Hepatocyte (in vitro differentiated cells): ENCODE measurements around the gene PSMA7. TPM values are rescaled to one million over a fixed set of nuclear protein-coding genes. Genes with fewer than 3 reads are reported as not detected.

Experiments
- DNase-seq: peaks from one replicate; pipeline ENCODE4 v3.0.0-alpha.2; 2016; ENCODE audit warnings: low spot score
- H2AFZ ChIP-seq: fragments of 200-600 bp; sonication (generic); 2 replicates; pipeline ENCODE4 v1.6.0; 2016; ENCODE audit warnings: antibody characterized with exemption, mild to moderate bottlenecking
- H3K27ac ChIP-seq: fragments of 200-600 bp; sonication (generic); 2 replicates; pipeline ENCODE4 v1.5.1; 2016; ENCODE audit warnings: mild to moderate bottlenecking
- H3K27me3 ChIP-seq: fragments of 200-600 bp; sonication (generic); 2 replicates; pipeline ENCODE4 v1.6.1; 2016
- H3K36me3 ChIP-seq: fragments of 200-600 bp; sonication (generic); replicated peaks from 2 replicates; pipeline ENCODE4 v1.5.1; 2016; ENCODE audit warnings: low read depth; ENCODE audit not compliant: insufficient read depth
- H3K4me1 ChIP-seq: fragments of 200-600 bp; sonication (generic); 2 replicates; pipeline ENCODE4 v1.5.1; 2016; ENCODE audit warnings: mild to moderate bottlenecking, moderate library complexity; ENCODE audit not compliant: insufficient read depth
- H3K4me2 ChIP-seq: fragments of 200-600 bp; sonication (generic); 2 replicates; pipeline ENCODE4 v1.6.0; 2016
- H3K4me3 ChIP-seq: fragments of 200-600 bp; sonication (generic); 2 replicates; pipeline ENCODE4 v1.5.1; 2016; ENCODE audit warnings: mild to moderate bottlenecking
- H3K79me2 ChIP-seq: fragments of 200-600 bp; sonication (generic); 2 replicates; pipeline ENCODE4 v1.6.0; 2017; ENCODE audit warnings: mild to moderate bottlenecking
- H3K9me2 ChIP-seq: fragments of 200-600 bp; sonication (generic); replicated peaks from 2 replicates; pipeline ENCODE4 v1.6.0; 2017; ENCODE audit warnings: mild to moderate bottlenecking; ENCODE audit not compliant: insufficient read depth
- H3K9me3 ChIP-seq: fragments of 200-600 bp; sonication (generic); 2 replicates; pipeline ENCODE4 v1.5.1; 2016; ENCODE audit warnings: low read depth, mild to moderate bottlenecking
- H4K20me1 ChIP-seq: fragments of 200-600 bp; sonication (generic); 2 replicates; pipeline ENCODE4 v1.6.0; 2016; ENCODE audit warnings: mild to moderate bottlenecking; ENCODE audit not compliant: insufficient read depth, poor library complexity, severe bottlenecking
- EZH2 ChIP-seq: fragments of 200-600 bp; sonication (generic); IDR thresholded peaks from 2 replicates; pipeline ENCODE4 v1.6.1; 2016; ENCODE audit warnings: antibody characterized with exemption, mild to moderate bottlenecking, borderline replicate concordance
- EZH2phosphoT487 ChIP-seq: fragments of 200-600 bp; sonication (generic); IDR thresholded peaks from one replicate; pipeline ENCODE4 v1.6.1; 2018; ENCODE audit warnings: antibody characterized with exemption, mild to moderate bottlenecking, low read depth, moderate library complexity; ENCODE audit not compliant: unreplicated experiment, severe bottlenecking
- WGBS: methylation state at CpG from one replicate; pipeline ENCODE4 v1.1.6; 2016; ENCODE audit warnings: low lambda C conversion rate; ENCODE audit errors: missing lambda C conversion rate; 5-methylcytosine and 5-hydroxymethylcytosine counted together
- polyA plus RNA-seq: library from polyadenylated mRNA; unstranded; fragments of >200 nt; fragmentation: Nextera tagmentation; extraction: Ambion mirVana; gene quantifications from 2 replicates; pipeline ENCODE4 v1.2.1, GENCODE V29; 2016
- total RNA-seq: library from RNA; depleted of rRNA; stranded (reverse); fragments of >200 nt; gene quantifications from 2 replicates; pipeline ENCODE4 v1.2.3, GENCODE V29; 2014
- TF ChIP-seq, protein P1 (sequence below): fragments of 200-600 bp; sonication (generic); IDR thresholded peaks from 2 replicates; pipeline ENCODE4 v1.5.1; 2016; ENCODE audit warnings: antibody characterized with exemption, mild to moderate bottlenecking; ENCODE audit not compliant: poor library complexity

The PSMA7 gene
- 270 and 277 TPM in 2 replicates for total RNA-seq
- polyA plus RNA-seq = 408 and 450 TPM in 2 replicates

DNA sequence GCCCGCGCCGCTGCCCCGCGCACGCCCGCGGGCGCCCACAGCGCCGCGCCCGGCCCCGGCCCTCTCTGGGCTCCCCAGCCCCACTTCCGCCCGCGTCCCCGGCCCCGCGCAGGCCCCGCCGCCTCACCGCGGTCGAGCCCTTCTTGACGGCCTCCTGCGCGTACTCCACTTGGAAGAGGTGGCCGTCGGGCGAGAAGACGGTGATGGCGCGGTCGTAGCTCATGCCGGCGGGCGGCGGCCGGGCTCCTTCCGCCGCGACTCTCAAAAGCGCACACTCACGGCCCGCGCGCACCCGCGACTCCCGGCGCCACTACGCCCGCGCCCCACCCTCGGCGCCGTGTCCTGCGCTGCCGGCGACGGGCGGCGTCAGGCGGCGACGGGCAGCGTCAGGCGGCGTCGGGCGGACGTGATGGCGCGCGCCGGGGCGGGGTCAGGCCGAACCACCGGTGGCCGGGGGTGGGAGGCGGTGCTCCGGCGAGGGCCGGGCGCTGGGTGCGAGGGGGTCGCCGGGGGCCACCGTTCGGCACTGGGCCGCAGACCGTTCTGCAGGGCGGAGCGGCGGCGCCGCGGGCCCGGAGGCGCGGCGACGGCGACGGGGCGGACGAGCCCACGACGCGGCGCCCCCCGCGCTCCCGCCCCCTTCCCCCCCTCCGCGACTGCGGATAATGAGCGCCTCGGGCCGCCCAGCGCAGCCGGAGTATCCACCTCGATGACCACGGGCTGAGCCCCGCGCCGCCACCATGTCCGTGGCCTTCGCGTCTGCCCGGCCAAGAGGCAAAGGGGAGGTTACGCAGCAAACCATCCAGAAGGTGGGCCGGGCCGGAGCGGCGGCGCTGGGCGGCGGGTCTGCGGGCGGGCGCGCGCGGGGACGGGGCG lies at the start of gene PSMA7, which contains the start of gene SS18L1:
Gene PSMA7 (minus strand): TSS at position 314 of the 876 bp plus-strand sequence. CDS start 91 bp downstream, at position 223.
Gene SS18L1 (plus strand): TSS at position 689 of the 876 bp plus-strand sequence. CDS start 52 bp downstream, at position 741.
- peaks cover 85% of the 10 kb centered on the region for H3K79me2 ChIP-seq
- H3K27me3 ChIP-seq = no peaks in the 10 kb centered on the region
- H3K4me2 ChIP-seq = peak within 1 kb of the TSS; percentile 93
- TF ChIP-seq, protein P1, sequence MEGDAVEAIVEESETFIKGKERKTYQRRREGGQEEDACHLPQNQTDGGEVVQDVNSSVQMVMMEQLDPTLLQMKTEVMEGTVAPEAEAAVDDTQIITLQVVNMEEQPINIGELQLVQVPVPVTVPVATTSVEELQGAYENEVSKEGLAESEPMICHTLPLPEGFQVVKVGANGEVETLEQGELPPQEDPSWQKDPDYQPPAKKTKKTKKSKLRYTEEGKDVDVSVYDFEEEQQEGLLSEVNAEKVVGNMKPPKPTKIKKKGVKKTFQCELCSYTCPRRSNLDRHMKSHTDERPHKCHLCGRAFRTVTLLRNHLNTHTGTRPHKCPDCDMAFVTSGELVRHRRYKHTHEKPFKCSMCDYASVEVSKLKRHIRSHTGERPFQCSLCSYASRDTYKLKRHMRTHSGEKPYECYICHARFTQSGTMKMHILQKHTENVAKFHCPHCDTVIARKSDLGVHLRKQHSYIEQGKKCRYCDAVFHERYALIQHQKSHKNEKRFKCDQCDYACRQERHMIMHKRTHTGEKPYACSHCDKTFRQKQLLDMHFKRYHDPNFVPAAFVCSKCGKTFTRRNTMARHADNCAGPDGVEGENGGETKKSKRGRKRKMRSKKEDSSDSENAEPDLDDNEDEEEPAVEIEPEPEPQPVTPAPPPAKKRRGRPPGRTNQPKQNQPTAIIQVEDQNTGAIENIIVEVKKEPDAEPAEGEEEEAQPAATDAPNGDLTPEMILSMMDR = no peak
- TF ChIP-seq EZH2 (no peak), EZH2phosphoT487 (no peak)
- WGBS = under 1% methylated on average over 38 of the region's 148 CpGs
- H4K20me1 ChIP-seq = peaks cover 80% of the 10 kb centered on the region
- no peaks in the 10 kb centered on the region for H3K9me3 ChIP-seq
- peaks cover 4% of the 10 kb centered on the region for H3K36me3 ChIP-seq
- H3K4me3 ChIP-seq = peak within 1 kb of the TSS; percentile 97
- peak within 1 kb of the TSS; percentile 100 for H3K27ac ChIP-seq
- H2AFZ ChIP-seq = no peak within 1 kb of the TSS
- H3K4me1 ChIP-seq = peaks cover 22% of the 10 kb centered on the region
- no peaks in the 10 kb centered on the region for H3K9me2 ChIP-seq
- peak; percentile 96 for DNase-seq

DNA sequence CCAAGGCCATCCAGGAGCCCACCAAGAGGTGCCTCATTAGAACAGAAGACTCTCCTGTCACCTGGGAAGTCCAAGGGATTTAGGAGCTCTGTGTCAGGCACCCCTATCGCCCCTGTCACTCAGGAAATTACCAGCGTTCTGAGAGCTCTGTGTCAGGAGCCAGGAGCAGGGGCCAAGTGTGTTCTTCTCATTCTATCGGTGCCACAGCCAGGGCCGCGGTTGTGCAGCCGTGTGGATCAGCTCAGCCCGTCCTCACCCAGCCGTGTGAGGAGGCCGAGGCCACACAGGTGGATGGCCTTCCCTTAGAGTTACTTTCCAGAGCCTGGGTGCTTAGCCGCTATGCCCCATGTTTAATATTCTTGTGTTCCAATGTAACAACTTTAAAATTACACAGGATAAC lies 49.4 kb upstream of the PSMA7 start:
- 94% methylated on average over 10 of the region's 10 CpGs for WGBS
- H3K27ac ChIP-seq = no peak overlapping the region
- H3K36me3 ChIP-seq = no peaks in the 10 kb centered on the region
- no peaks in the 10 kb centered on the region for H3K27me3 ChIP-seq
- H3K4me1 ChIP-seq = no peaks in the 10 kb centered on the region
- no peak overlapping the region for H3K4me2 ChIP-seq
- no peak overlapping the region for H3K4me3 ChIP-seq
- no peak overlapping the region for H2AFZ ChIP-seq
- H3K79me2 ChIP-seq = peaks cover 31% of the 10 kb centered on the region
- H3K9me2 ChIP-seq = no peaks in the 10 kb centered on the region
- TF ChIP-seq, protein P1 = no peak
- TF ChIP-seq EZH2phosphoT487 = no peak
- TF ChIP-seq EZH2 = no peak
- H4K20me1 ChIP-seq = no peaks in the 10 kb centered on the region
- no peaks in the 10 kb centered on the region for H3K9me3 ChIP-seq
- DNase-seq = no peak

DNA sequence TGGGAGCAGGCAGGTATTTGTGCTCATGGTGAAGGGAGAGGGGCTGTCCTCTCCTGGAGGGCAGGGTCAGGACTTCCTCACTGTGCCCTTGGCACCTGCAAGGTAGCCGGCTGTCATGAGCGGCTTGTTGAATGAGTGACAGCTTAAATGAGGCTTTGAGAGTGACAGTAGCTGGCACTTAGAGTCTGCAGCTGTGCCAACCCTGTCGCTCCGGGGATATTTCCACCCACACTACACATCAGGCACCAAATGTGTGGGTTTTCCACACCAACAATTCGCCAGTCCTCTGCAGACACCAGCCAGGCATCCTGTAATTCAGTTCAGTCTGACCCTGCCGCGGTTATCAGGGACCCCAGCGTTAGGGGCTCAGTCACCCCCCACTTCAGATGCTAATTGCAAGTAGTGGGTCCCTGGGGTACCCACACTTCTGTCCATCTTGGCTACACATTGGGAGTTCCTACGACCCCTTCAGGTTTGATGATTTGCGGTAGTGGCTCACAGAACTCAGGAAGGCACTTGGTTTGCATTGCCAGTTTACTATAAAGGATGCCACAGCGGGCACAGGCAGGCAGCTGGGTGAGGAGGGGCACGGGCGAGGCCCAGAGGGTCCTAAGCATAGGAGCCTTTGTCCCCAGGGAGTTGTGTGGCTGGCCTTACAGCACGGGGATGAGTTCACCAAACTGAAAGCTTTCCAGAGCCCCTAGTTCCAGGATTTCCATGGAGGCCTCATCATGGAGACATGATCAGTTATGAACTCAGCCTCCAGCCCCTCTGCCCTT lies 48.8 kb upstream of the PSMA7 start:
- no peaks in the 10 kb centered on the region for H3K36me3 ChIP-seq
- H4K20me1 ChIP-seq = no peaks in the 10 kb centered on the region
- H3K27ac ChIP-seq = no peak overlapping the region
- H3K9me3 ChIP-seq = no peaks in the 10 kb centered on the region
- WGBS = 95% methylated on average over 14 of the region's 14 CpGs
- no peaks in the 10 kb centered on the region for H3K27me3 ChIP-seq
- peaks cover 36% of the 10 kb centered on the region for H3K79me2 ChIP-seq
- H3K9me2 ChIP-seq = no peaks in the 10 kb centered on the region
- no peak for TF ChIP-seq EZH2phosphoT487
- no peak for TF ChIP-seq EZH2
- H2AFZ ChIP-seq = no peak overlapping the region
- H3K4me1 ChIP-seq = peaks cover 1% of the 10 kb centered on the region
- no peak overlapping the region for H3K4me3 ChIP-seq
- H3K4me2 ChIP-seq = no peak overlapping the region
- DNase-seq = no peak
